GM23248 (cell line): Measurements from ENCODE around the gene PLEKHG3.

ENCODE experiments used
- EZH2 ChIP-seq: fragments of 200-600 bp; sonication (generic); IDR thresholded peaks from 2 replicates; pipeline ENCODE4 v1.6.1; 2018; ENCODE audit warnings: antibody characterized with exemption, mild to moderate bottlenecking; ENCODE audit not compliant: insufficient read depth, poor library complexity, severe bottlenecking
- EZH2phosphoT487 ChIP-seq: fragments of 200-600 bp; sonication (generic); IDR thresholded peaks from 2 replicates; pipeline ENCODE4 v1.6.1; 2018; ENCODE audit warnings: antibody characterized with exemption, moderate library complexity, mild to moderate bottlenecking, low read depth; ENCODE audit not compliant: insufficient read depth

- TF ChIP-seq EZH2 (no peak), EZH2phosphoT487 (no peak)
Measured at GRCh38 chr14:64737391-64738280, 33.4 kb downstream of the PLEKHG3 start.
